ENCODE data around the gene PDE10A. TPM values are rescaled to one million over a fixed set of nuclear protein-coding genes. Genes with fewer than 3 reads are reported as not detected.

Gene PDE10A
- total and polyA plus RNA-seq, 2 donors, result 1.8 to 26.6 TPM

- Histone ChIP-seq H3K4me3 (ENCODE audit: low read depth, low read length) (no peak overlapping the region), H3K4me1 (ENCODE audit: insufficient read depth) (no peaks in the 10 kb centered on the region), H3K27ac (ENCODE audit: low read depth) (no peak overlapping the region), H3K36me3 (ENCODE audit: insufficient read depth) (no peaks in the 10 kb centered on the region)
- WGBS, result 85% methylated on average over 6 of the region's 6 CpGs
- no peak for DNase-seq (ENCODE audit: extremely low spot score)
Observed at GRCh38 chr6:165390475-165390874, 272.6 kb downstream of the PDE10A start.

- no peak for DNase-seq (ENCODE audit: extremely low spot score)
- H3K4me1 ChIP-seq (ENCODE audit: insufficient read depth), result no peaks in the 10 kb centered on the region
- H3K4me3 ChIP-seq (ENCODE audit: low read depth, low read length), result no peak overlapping the region
- no peak overlapping the region for H3K27ac ChIP-seq (ENCODE audit: low read depth)
- WGBS, result 52% methylated on average over 3 of the region's 3 CpGs
- no peaks in the 10 kb centered on the region for H3K36me3 ChIP-seq (ENCODE audit: insufficient read depth)
Observed at GRCh38 chr6:165389534-165389933, 273.5 kb downstream of the PDE10A start.

- no peaks in the 10 kb centered on the region for H3K4me1 ChIP-seq (ENCODE audit: insufficient read depth)
- 76% methylated on average over 3 of the region's 3 CpGs for WGBS
- H3K27ac ChIP-seq (ENCODE audit: low read depth), result no peak overlapping the region
- no peak for DNase-seq (ENCODE audit: extremely low spot score)
- no peak overlapping the region for H3K4me3 ChIP-seq (ENCODE audit: low read depth, low read length)
- H3K36me3 ChIP-seq (ENCODE audit: insufficient read depth), result no peaks in the 10 kb centered on the region
Observed at GRCh38 chr6:165383323-165383722, 279.7 kb downstream of the PDE10A start.

- H3K4me1 ChIP-seq (ENCODE audit: insufficient read depth), result no peaks in the 10 kb centered on the region
- H3K4me3 ChIP-seq (ENCODE audit: low read depth, low read length), result no peak overlapping the region
- no peak overlapping the region for H3K27ac ChIP-seq (ENCODE audit: low read depth)
- no peak for DNase-seq (ENCODE audit: extremely low spot score)
- 82% methylated on average over 1 of the region's 1 CpG for whole genome bisulfite sequencing
- H3K36me3 ChIP-seq (ENCODE audit: insufficient read depth), result no peaks in the 10 kb centered on the region
Observed at GRCh38 chr6:165376100-165376499, 286.9 kb downstream of the PDE10A start.

GRCh38 chr6:165365371-165365770 is 297.7 kb downstream of the PDE10A start:
- Histone ChIP-seq H3K27ac (ENCODE audit: low read depth) (no peak overlapping the region), H3K36me3 (ENCODE audit: insufficient read depth) (no peaks in the 10 kb centered on the region), H3K4me3 (ENCODE audit: low read depth, low read length) (no peak overlapping the region), H3K4me1 (ENCODE audit: insufficient read depth) (no peaks in the 10 kb centered on the region)
- WGBS, result 86% methylated on average over 1 of the region's 1 CpG
- DNase-seq (ENCODE audit: extremely low spot score), result no peak

GRCh38 chr6:165345700-165346099 is 317.3 kb downstream of the PDE10A start:
- Histone ChIP-seq H3K27ac (ENCODE audit: low read depth) (no peak overlapping the region), H3K36me3 (ENCODE audit: insufficient read depth) (no peaks in the 10 kb centered on the region), H3K4me3 (ENCODE audit: low read depth, low read length) (no peak overlapping the region), H3K4me1 (ENCODE audit: insufficient read depth) (no peaks in the 10 kb centered on the region)
- no peak for DNase-seq (ENCODE audit: extremely low spot score)
- WGBS, result 78% methylated on average over 4 of the region's 4 CpGs

GRCh38 chr6:165340532-165340931 is 322.5 kb downstream of the PDE10A start:
- 60% methylated on average over 5 of the region's 5 CpGs for WGBS
- no peak for DNase-seq (ENCODE audit: extremely low spot score)

GRCh38 chr6:165325609-165326008 is 337.4 kb downstream of the PDE10A start:
- Histone ChIP-seq H3K4me1 (ENCODE audit: insufficient read depth) (no peaks in the 10 kb centered on the region), H3K36me3 (ENCODE audit: insufficient read depth) (no peaks in the 10 kb centered on the region), H3K27ac (ENCODE audit: low read depth) (no peak overlapping the region), H3K4me3 (ENCODE audit: low read depth, low read length) (no peak overlapping the region)
- WGBS, result 79% methylated on average over 7 of the region's 7 CpGs
- no peak for DNase-seq (ENCODE audit: extremely low spot score)

More at GRCh38 chr6:165340532-165340931, 322.5 kb downstream of the PDE10A start:
- no peak overlapping the region for H3K27ac ChIP-seq (ENCODE audit: low read depth)
- H3K4me1 ChIP-seq (ENCODE audit: insufficient read depth), result no peaks in the 10 kb centered on the region
- no peaks in the 10 kb centered on the region for H3K36me3 ChIP-seq (ENCODE audit: insufficient read depth)
- no peak overlapping the region for H3K4me3 ChIP-seq (ENCODE audit: low read depth, low read length)

- WGBS, result 85% methylated on average over 1 of the region's 1 CpG
- H3K4me3 ChIP-seq (ENCODE audit: low read depth, low read length), result no peak overlapping the region
- no peaks in the 10 kb centered on the region for H3K4me1 ChIP-seq (ENCODE audit: insufficient read depth)
- H3K36me3 ChIP-seq (ENCODE audit: insufficient read depth), result no peaks in the 10 kb centered on the region
- DNase-seq (ENCODE audit: extremely low spot score), result no peak
- H3K27ac ChIP-seq (ENCODE audit: low read depth), result no peak overlapping the region
Observed at GRCh38 chr6:165321555-165322145, 341.4 kb downstream of the PDE10A start.

- H3K27ac ChIP-seq (ENCODE audit: low read depth), result no peak overlapping the region
- no peak for DNase-seq (ENCODE audit: extremely low spot score)
Observed at GRCh38 chr6:165321150-165321549, 341.9 kb downstream of the PDE10A start.

GRCh38 chr6:165317723-165318122 is 345.3 kb downstream of the PDE10A start:
- WGBS, result no CpG with 5 or more reads among the region's 14 CpGs
- H3K4me1 ChIP-seq (ENCODE audit: insufficient read depth), result no peaks in the 10 kb centered on the region

More at GRCh38 chr6:165321150-165321549, 341.9 kb downstream of the PDE10A start:
- H3K4me3 ChIP-seq (ENCODE audit: low read depth, low read length), result no peak overlapping the region
- 54% methylated on average over 3 of the region's 3 CpGs for WGBS
- no peaks in the 10 kb centered on the region for H3K4me1 ChIP-seq (ENCODE audit: insufficient read depth)
- no peaks in the 10 kb centered on the region for H3K36me3 ChIP-seq (ENCODE audit: insufficient read depth)

GRCh38 chr6:165308926-165309731 is 353.9 kb downstream of the PDE10A start, which contains the start of gene C6orf118:
Gene C6orf118, minus strand, starts transcription at chr6:165309605. Its CDS starts 19 bp downstream, at chr6:165309586.
- peak within 1 kb of the TSS; percentile 30 for H3K4me3 ChIP-seq (ENCODE audit: low read depth, low read length)
- H3K36me3 ChIP-seq (ENCODE audit: insufficient read depth), result no peaks in the 10 kb centered on the region
- no peaks in the 10 kb centered on the region for H3K4me1 ChIP-seq (ENCODE audit: insufficient read depth)
- WGBS, result 7% methylated on average over 35 of the region's 35 CpGs
- no peak within 1 kb of the TSS for H3K27ac ChIP-seq (ENCODE audit: low read depth)
- peak; percentile 84 for DNase-seq (ENCODE audit: extremely low spot score)

More at GRCh38 chr6:165317723-165318122, 345.3 kb downstream of the PDE10A start:
- Histone ChIP-seq H3K4me3 (ENCODE audit: low read depth, low read length) (no peak overlapping the region), H3K27ac (ENCODE audit: low read depth) (no peak overlapping the region), H3K36me3 (ENCODE audit: insufficient read depth) (no peaks in the 10 kb centered on the region)
- DNase-seq (ENCODE audit: extremely low spot score), result no peak

- Histone ChIP-seq H3K27ac (ENCODE audit: low read depth) (no peak overlapping the region), H3K36me3 (ENCODE audit: insufficient read depth) (no peaks in the 10 kb centered on the region), H3K4me3 (ENCODE audit: low read depth, low read length) (no peak overlapping the region), H3K4me1 (ENCODE audit: insufficient read depth) (no peaks in the 10 kb centered on the region)
- WGBS, result 81% methylated on average over 3 of the region's 3 CpGs
- DNase-seq (ENCODE audit: extremely low spot score), result no peak
Observed at GRCh38 chr6:165306955-165307354, 356.1 kb downstream of the PDE10A start.

All from urinary bladder (tissue), 4 donors.